ENCODE measurements around the gene TRMT6. TPM values are rescaled to one million over a fixed set of nuclear protein-coding genes. Genes with fewer than 3 reads are reported as not detected.

TRMT6 gene
- total and polyA plus RNA-seq, 3 donors from 2014 or later: 21.4 to 25.1 (median 24.0) TPM

DNA sequence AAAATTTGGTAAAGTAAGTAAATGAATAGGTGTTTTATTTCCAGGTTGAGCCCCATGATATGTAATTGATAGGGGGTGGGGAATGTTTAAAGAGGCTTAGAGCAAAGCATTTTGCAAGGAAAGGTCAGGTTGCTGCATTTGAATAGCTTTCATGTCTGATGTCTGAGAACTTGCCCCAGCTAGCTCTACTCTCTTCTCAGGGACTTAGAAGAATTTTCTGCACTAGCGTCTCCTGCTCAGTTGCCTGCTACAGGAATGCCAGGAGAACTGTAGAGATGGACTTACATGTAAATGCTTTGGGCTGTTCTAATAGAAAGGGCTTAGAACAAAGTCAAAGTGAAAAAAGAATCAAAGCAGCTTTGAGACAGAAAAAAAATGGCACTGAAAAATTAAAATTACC lies 35.5 kb downstream of the TRMT6 start:
- H3K4me1 ChIP-seq: no peaks in the 10 kb centered on the region

GRCh38 chr20:5913166-5913565 lies 37.2 kb downstream of the TRMT6 start:
- H3K4me1 ChIP-seq: no peaks in the 10 kb centered on the region
- no peak for DNase-seq
- H3K4me3 ChIP-seq: no peak overlapping the region
- H3K27me3 ChIP-seq: no peaks in the 10 kb centered on the region
- intact Hi-C loops (cut with DNase I; ENCODE audit: low total_unique reads): no loop called here
- TF ChIP-seq POLR2A (IDR thresholded peaks at IDR 0.05) (no peak), CTCF (IDR thresholded peaks at IDR 0.05) (no peak)
- no peaks in the 10 kb centered on the region for H3K36me3 ChIP-seq (ENCODE audit: low read depth, missing control alignments)
- WGBS, 2 donors: 89 to 90% methylated on average over 2 of the region's 2 CpGs
- H3K27ac ChIP-seq: no peak overlapping the region
- no peaks in the 10 kb centered on the region for H3K9me3 ChIP-seq

More for the DNA sequence above, 35.5 kb downstream of the TRMT6 start:
- no peaks in the 10 kb centered on the region for H3K27me3 ChIP-seq
- H3K27ac ChIP-seq: no peak overlapping the region
- intact Hi-C loops (cut with DNase I; ENCODE audit: low total_unique reads): no loop called here
- no peak for DNase-seq
- WGBS, 2 donors: 0 to 44% methylated on average over 1 of the region's 1 CpG
- H3K36me3 ChIP-seq (ENCODE audit: low read depth, missing control alignments): no peaks in the 10 kb centered on the region
- no peaks in the 10 kb centered on the region for H3K9me3 ChIP-seq
- H3K4me3 ChIP-seq: no peak overlapping the region
- no peak for TF ChIP-seq POLR2A (IDR thresholded peaks at IDR 0.05)
- TF ChIP-seq CTCF (IDR thresholded peaks at IDR 0.05): no peak

DNA sequence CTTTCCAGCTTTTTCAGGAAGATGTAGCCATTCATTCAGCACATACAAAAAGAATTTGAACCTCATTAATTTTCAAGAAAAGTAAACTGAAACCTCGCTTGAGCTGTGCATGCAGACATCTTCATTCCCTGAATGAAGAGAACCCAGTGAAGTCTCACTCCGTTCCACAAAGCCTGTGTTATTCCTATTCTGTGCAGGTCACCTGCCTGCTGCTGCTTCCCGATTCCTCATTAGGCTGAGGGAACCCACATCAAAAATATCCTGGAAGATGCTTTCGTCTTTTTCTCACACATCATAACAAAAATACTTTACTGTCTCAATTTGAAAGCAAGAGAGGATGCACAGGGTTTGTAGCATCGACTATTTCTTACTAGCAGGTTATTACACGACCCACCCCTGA lies 40.1 kb downstream of the TRMT6 start:
- no peaks in the 10 kb centered on the region for H3K27me3 ChIP-seq
- intact Hi-C loops (cut with DNase I; ENCODE audit: low total_unique reads): no loop called here
- DNase-seq: no peak
- H3K9me3 ChIP-seq: no peaks in the 10 kb centered on the region
- H3K27ac ChIP-seq: no peak overlapping the region
- TF ChIP-seq CTCF (IDR thresholded peaks at IDR 0.05) (no peak), POLR2A (IDR thresholded peaks at IDR 0.05) (no peak)
- H3K36me3 ChIP-seq (ENCODE audit: low read depth, missing control alignments): no peaks in the 10 kb centered on the region
- no peaks in the 10 kb centered on the region for H3K4me1 ChIP-seq
- 42 to 53% methylated on average over 6 of the region's 6 CpGs for WGBS, 2 donors
- H3K4me3 ChIP-seq: no peak overlapping the region

- no peak for DNase-seq
- intact Hi-C loops (cut with DNase I; ENCODE audit: low total_unique reads): no loop called here
- TF ChIP-seq POLR2A (IDR thresholded peaks at IDR 0.05) (no peak), CTCF (IDR thresholded peaks at IDR 0.05) (no peak)
- no peaks in the 10 kb centered on the region for H3K4me1 ChIP-seq
- WGBS, 2 donors: 65 to 68% methylated on average over 2 of the region's 2 CpGs
- no peak overlapping the region for H3K4me3 ChIP-seq
- H3K36me3 ChIP-seq (ENCODE audit: low read depth, missing control alignments): no peaks in the 10 kb centered on the region
- H3K27ac ChIP-seq: no peak overlapping the region
- no peaks in the 10 kb centered on the region for H3K27me3 ChIP-seq
- no peaks in the 10 kb centered on the region for H3K9me3 ChIP-seq
These were observed 41.4 kb downstream of the TRMT6 start for GRCh38 chr20:5908981-5909380.

GRCh38 chr20:5900908-5901307 lies 49.4 kb downstream of the TRMT6 start:
- no peak overlapping the region for H3K4me3 ChIP-seq
- H3K9me3 ChIP-seq: no peaks in the 10 kb centered on the region
- no peak for DNase-seq
- no peaks in the 10 kb centered on the region for H3K36me3 ChIP-seq (ENCODE audit: low read depth, missing control alignments)
- no peaks in the 10 kb centered on the region for H3K27me3 ChIP-seq
- WGBS, 2 donors: 81 to 89% methylated on average over 1 of the region's 1 CpG
- no peaks in the 10 kb centered on the region for H3K4me1 ChIP-seq
- H3K27ac ChIP-seq: no peak overlapping the region
- intact Hi-C loops (cut with DNase I; ENCODE audit: low total_unique reads): no loop called here
- TF ChIP-seq CTCF (IDR thresholded peaks at IDR 0.05) (no peak), POLR2A (IDR thresholded peaks at IDR 0.05) (no peak)
